ACC112 (cell line): ENCODE data around the gene FKBP5.
A peak's percentile ranks its signal among the peaks of the same experiment; 100 is the strongest.
"Not testable (repeated sequence)": the region's sequence is repeated elsewhere in the genome, so short reads cannot be mapped to it uniquely, and the experiment has no call there.

Source experiments
- H2AFZ ChIP-seq: fragments of 200-600 bp; sonication (generic); one replicate; pipeline ENCODE4 v1.6.0; 2017; ENCODE audit warnings: antibody characterized with exemption, low read length; ENCODE audit not compliant: unreplicated experiment
- H3K27ac ChIP-seq: fragments of 200-600 bp; sonication (generic); 2 replicates; pipeline ENCODE4 v1.5.1; 2014; ENCODE audit warnings: low read depth, mild to moderate bottlenecking, antibody characterized with exemption, low read length, moderate library complexity
- H3K27me3 ChIP-seq: fragments of 200-600 bp; sonication (generic); 2 replicates; pipeline ENCODE4 v1.6.1; 2014; ENCODE audit warnings: mild to moderate bottlenecking, antibody characterized with exemption, low read length, moderate library complexity, mixed read lengths; ENCODE audit not compliant: insufficient read depth
- H3K36me3 ChIP-seq: fragments of 200-600 bp; sonication (generic); 2 replicates; pipeline ENCODE4 v1.6.1; 2016; ENCODE audit warnings: mild to moderate bottlenecking, antibody characterized with exemption, low read length, moderate library complexity, mixed read lengths; ENCODE audit not compliant: insufficient read depth
- H3K4me1 ChIP-seq: fragments of 200-600 bp; sonication (generic); one replicate; pipeline ENCODE4 v1.6.1; 2016; ENCODE audit warnings: low read length, mixed read lengths; ENCODE audit not compliant: insufficient read depth, unreplicated experiment, control insufficient read depth
- H3K4me3 ChIP-seq: fragments of 200-600 bp; sonication (generic); 2 replicates; pipeline ENCODE4 v1.5.1; 2014; ENCODE audit warnings: mild to moderate bottlenecking, low read depth, low read length
- H3K79me2 ChIP-seq: fragments of 200-600 bp; sonication (generic); one replicate; pipeline ENCODE4 v1.6.0; 2016; ENCODE audit warnings: low read length; ENCODE audit not compliant: control insufficient read depth, unreplicated experiment, insufficient read depth

Gene FKBP5

GRCh38 chr6:35675871-35676459, 12.8 kb downstream of the FKBP5 start:
- H3K4me3 ChIP-seq = no peak overlapping the region
- H3K27ac ChIP-seq = peak overlapping the region; percentile 14; the same call in 1 of the 2 replicates
- H3K4me1 ChIP-seq = peaks cover 67% of the 10 kb centered on the region
- peaks cover 98% of the 10 kb centered on the region for H3K79me2 ChIP-seq
- H3K27me3 ChIP-seq = no peaks in the 10 kb centered on the region
- H2AFZ ChIP-seq = no peak overlapping the region
- H3K36me3 ChIP-seq = peaks cover 34% of the 10 kb centered on the region

- Histone ChIP-seq H3K4me3 (no peak overlapping the region), H2AFZ (no peak overlapping the region), H3K27ac (no peak overlapping the region), H3K36me3 (peaks cover 24% of the 10 kb centered on the region), H3K27me3 (no peaks in the 10 kb centered on the region), H3K4me1 (peaks cover 66% of the 10 kb centered on the region), H3K79me2 (peaks cover 99% of the 10 kb centered on the region)
Measured at GRCh38 chr6:35674594-35674993, 14.1 kb downstream of the FKBP5 start.

GRCh38 chr6:35673755-35674154, 15.0 kb downstream of the FKBP5 start:
- H2AFZ ChIP-seq = no peak overlapping the region
- H3K4me3 ChIP-seq = no peak overlapping the region; the same call in 1 of the 2 replicates
- peak overlapping the region; percentile 41 for H3K27ac ChIP-seq
- peaks cover 62% of the 10 kb centered on the region for H3K4me1 ChIP-seq
- peaks cover 99% of the 10 kb centered on the region for H3K79me2 ChIP-seq
- peaks cover 16% of the 10 kb centered on the region; the same call in 1 of the 2 replicates for H3K36me3 ChIP-seq
- H3K27me3 ChIP-seq = no peaks in the 10 kb centered on the region

- H3K4me3 ChIP-seq, H3K27me3 ChIP-seq, H2AFZ ChIP-seq: not testable (repeated sequence)
- Histone ChIP-seq H3K27ac (0 out of 2 replicates have a peak overlapping the region, but pooled peaks have one; percentile 2), H3K36me3 (peaks cover 11% of the 10 kb centered on the region; the same call in 1 of the 2 replicates), H3K79me2 (peaks cover 99% of the 10 kb centered on the region), H3K4me1 (peaks cover 62% of the 10 kb centered on the region)
Measured at GRCh38 chr6:35673284-35673666, 15.4 kb downstream of the FKBP5 start.

GRCh38 chr6:35670453-35670852, 18.3 kb downstream of the FKBP5 start:
- H3K4me3 ChIP-seq, H2AFZ ChIP-seq, H3K27me3 ChIP-seq: not testable (repeated sequence)
- H3K79me2 ChIP-seq = peaks cover 97% of the 10 kb centered on the region
- H3K27ac ChIP-seq = peak overlapping the region; percentile 88
- peaks cover 11% of the 10 kb centered on the region; the same call in 1 of the 2 replicates for H3K36me3 ChIP-seq
- H3K4me1 ChIP-seq = peaks cover 54% of the 10 kb centered on the region

GRCh38 chr6:35669451-35670045, 19.2 kb downstream of the FKBP5 start:
- Histone ChIP-seq H3K79me2 (peaks cover 96% of the 10 kb centered on the region), H3K27me3 (no peaks in the 10 kb centered on the region), H3K4me1 (peaks cover 57% of the 10 kb centered on the region), H3K36me3 (peaks cover 8% of the 10 kb centered on the region; the same call in 1 of the 2 replicates), H3K27ac (peak overlapping the region; percentile 88), H3K4me3 (peak overlapping the region; percentile 52), H2AFZ (no peak overlapping the region)

- no peak overlapping the region for H2AFZ ChIP-seq
- H3K4me1 ChIP-seq = peaks cover 57% of the 10 kb centered on the region
- H3K4me3 ChIP-seq = peak overlapping the region; percentile 52
- H3K79me2 ChIP-seq = peaks cover 96% of the 10 kb centered on the region
- peak overlapping the region; percentile 88 for H3K27ac ChIP-seq
- no peaks in the 10 kb centered on the region for H3K27me3 ChIP-seq
- peaks cover 2% of the 10 kb centered on the region; the same call in 1 of the 2 replicates for H3K36me3 ChIP-seq
Measured at GRCh38 chr6:35668744-35669450, 19.8 kb downstream of the FKBP5 start.

- H2AFZ ChIP-seq = peak overlapping the region; percentile 1
- H3K27ac ChIP-seq = peak overlapping the region; percentile 88
- peak overlapping the region; percentile 55 for H3K4me3 ChIP-seq
Measured at GRCh38 chr6:35668096-35668495, 20.6 kb downstream of the FKBP5 start.

GRCh38 chr6:35665573-35665972, 23.1 kb downstream of the FKBP5 start:
- Histone ChIP-seq H3K36me3 (no peaks in the 10 kb centered on the region; the same call in 1 of the 2 replicates), H2AFZ (no peak overlapping the region), H3K27ac (peak overlapping the region; percentile 76), H3K4me1 (peaks cover 62% of the 10 kb centered on the region), H3K79me2 (peaks cover 85% of the 10 kb centered on the region), H3K4me3 (no peak overlapping the region), H3K27me3 (no peaks in the 10 kb centered on the region)

More at GRCh38 chr6:35668096-35668495, 20.6 kb downstream of the FKBP5 start:
- Histone ChIP-seq H3K4me1 (peaks cover 61% of the 10 kb centered on the region), H3K79me2 (peaks cover 96% of the 10 kb centered on the region), H3K36me3 (no peaks in the 10 kb centered on the region; the same call in 1 of the 2 replicates), H3K27me3 (no peaks in the 10 kb centered on the region)

- Histone ChIP-seq H3K4me1 (peaks cover 60% of the 10 kb centered on the region), H2AFZ (no peak overlapping the region), H3K4me3 (peak overlapping the region; percentile 37), H3K36me3 (no peaks in the 10 kb centered on the region; the same call in 1 of the 2 replicates), H3K27ac (peak overlapping the region; percentile 76), H3K27me3 (no peaks in the 10 kb centered on the region), H3K79me2 (peaks cover 79% of the 10 kb centered on the region)
Measured at GRCh38 chr6:35664945-35665344, 23.8 kb downstream of the FKBP5 start.
